Measurements from ENCODE around the gene GRIN2A.
A peak's percentile ranks its signal among the peaks of the same experiment; 100 is the strongest.

Gene GRIN2A

DNA sequence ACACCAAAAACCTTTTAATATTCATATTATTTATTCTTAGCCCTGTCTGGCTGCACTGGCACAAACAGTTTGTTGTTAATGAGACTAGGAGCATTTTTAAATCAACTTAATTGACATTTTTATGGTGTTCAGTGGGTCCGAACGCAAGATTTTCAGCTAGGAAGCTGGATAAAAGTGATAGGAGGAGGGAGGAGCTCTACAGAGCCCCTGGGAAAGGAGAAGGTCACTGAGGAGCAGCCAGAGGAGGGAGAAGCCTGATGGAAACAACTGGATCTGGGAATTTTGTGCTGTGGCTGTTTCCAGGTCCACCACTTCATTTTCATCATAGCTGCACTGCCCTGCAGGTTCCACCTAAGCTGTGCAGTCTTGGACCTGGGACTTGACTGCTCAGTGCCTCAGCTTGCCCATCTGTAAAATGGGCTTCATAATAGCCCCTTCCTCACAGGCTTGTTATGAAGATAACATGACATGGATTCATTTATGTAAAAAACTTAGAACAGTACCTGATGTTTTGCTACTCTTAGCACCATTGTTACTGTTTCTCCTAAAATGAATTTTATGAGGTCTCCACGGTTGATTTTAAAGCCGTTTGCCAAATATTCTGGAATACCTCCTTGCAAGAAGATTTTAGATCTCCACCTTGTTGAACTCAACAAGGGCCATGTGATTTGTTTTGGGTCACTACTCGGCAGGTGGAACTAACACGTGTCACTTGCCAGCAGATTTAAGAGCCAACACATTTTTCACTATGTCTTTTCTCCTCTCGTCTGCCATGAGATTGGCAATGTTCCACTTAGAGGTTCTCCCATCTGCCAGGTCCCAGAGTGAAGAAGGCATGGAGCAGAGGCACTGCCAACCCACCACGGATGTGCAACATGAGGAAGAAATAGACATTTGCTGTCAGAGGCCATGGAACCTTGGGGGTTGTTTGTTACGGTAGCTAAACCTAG is 18.7 kb upstream of the GRIN2A start:
- H4K8ac ChIP-seq (ENCODE audit: low read length), result no peak overlapping the region
- no peak overlapping the region for H2BK120ac ChIP-seq (ENCODE audit: low read depth, low read length)
- H2BK12ac ChIP-seq (ENCODE audit: low read length in 2 of 2), result no peak overlapping the region
- no peaks in the 10 kb centered on the region for H3K9me3 ChIP-seq (ENCODE audit: control insufficient read depth, low read length)
- H3K18ac ChIP-seq (ENCODE audit: low read depth in 1 of 2, low read length in 2 of 2), result no peak overlapping the region
- H3K4me2 ChIP-seq (ENCODE audit: low read length, poor library complexity, severe bottlenecking), result no peak overlapping the region
- H3K27ac ChIP-seq (ENCODE audit: low read length, poor library complexity, severe bottlenecking), result no peak overlapping the region
- no peak for DNase-seq
- H3K4me3 ChIP-seq (ENCODE audit: insufficient read depth in 1 of 2, low read depth in 1 of 2, low read length in 2 of 2), result no peak overlapping the region
- no peak overlapping the region for H3K14ac ChIP-seq (ENCODE audit: low read length in 2 of 2)
- no peak overlapping the region for H2BK5ac ChIP-seq (ENCODE audit: low read depth, low read length, poor library complexity, severe bottlenecking)
- no peak overlapping the region for H3K9ac ChIP-seq (ENCODE audit: low read length)
- peaks cover 0 to 4% of the 10 kb centered on the region in 2 experiments for H3K27me3 ChIP-seq (ENCODE audit: control insufficient read depth in 1 of 2, insufficient read depth in 1 of 2, low read length in 2 of 2)
- H3K4ac ChIP-seq (ENCODE audit: low read depth in 1 of 2, low read length in 2 of 2), result no peak overlapping the region
- no peak overlapping the region for H2BK15ac ChIP-seq (ENCODE audit: low read depth, poor library complexity, severe bottlenecking)
- H3K23ac ChIP-seq (ENCODE audit: low read length in 2 of 2), result no peak overlapping the region
- no peaks in the 10 kb centered on the region for H3K36me3 ChIP-seq (ENCODE audit: control insufficient read depth in 1 of 2, insufficient read depth in 2 of 2, low read depth in 1 of 2, low read length in 2 of 2)
- 74% methylated on average over 9 of the region's 9 CpGs for WGBS
- H3K4me1 ChIP-seq (ENCODE audit: control insufficient read depth, insufficient read depth, low read depth, low read length), result no peaks in the 10 kb centered on the region
- H4K91ac ChIP-seq (ENCODE audit: low read length), result no peak overlapping the region
- H3K79me1 ChIP-seq (replicated peaks; ENCODE audit: low read length, poor library complexity, severe bottlenecking), result no peaks in the 10 kb centered on the region
- no peak overlapping the region for H2AFZ ChIP-seq (ENCODE audit: low read depth, low read length)
- H2AK5ac ChIP-seq (ENCODE audit: low read length, severe bottlenecking), result no peak overlapping the region

DNA sequence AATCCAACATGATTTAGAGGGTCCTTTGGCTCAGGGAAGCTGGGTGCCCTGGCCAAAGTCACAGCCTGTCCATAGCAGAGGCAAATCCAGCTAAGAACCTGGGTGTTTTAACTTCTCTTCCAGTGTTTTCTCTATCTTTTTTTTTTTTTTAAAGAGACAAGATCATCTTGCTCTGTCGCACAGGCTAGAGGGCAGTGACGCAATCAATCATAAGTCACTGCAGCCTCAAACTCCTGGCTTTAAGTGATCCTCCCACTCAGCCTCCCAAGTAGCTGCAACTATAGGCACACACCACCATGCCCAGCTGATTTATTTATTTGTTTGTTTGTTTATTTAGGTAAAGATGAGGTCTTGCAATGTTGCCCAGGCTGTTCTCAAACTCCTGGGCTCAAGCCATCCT is 14.8 kb upstream of the GRIN2A start:
- no peak overlapping the region for H2AK5ac ChIP-seq (ENCODE audit: low read length, severe bottlenecking)
- no peak overlapping the region for H3K14ac ChIP-seq (ENCODE audit: low read length in 2 of 2)
- no peak overlapping the region for H3K4ac ChIP-seq (ENCODE audit: low read depth in 1 of 2, low read length in 2 of 2)
- H3K18ac ChIP-seq (ENCODE audit: low read depth in 1 of 2, low read length in 2 of 2), result no peak overlapping the region
- H3K36me3 ChIP-seq (ENCODE audit: control insufficient read depth in 1 of 2, insufficient read depth in 2 of 2, low read depth in 1 of 2, low read length in 2 of 2), result no peaks in the 10 kb centered on the region
- H4K8ac ChIP-seq (ENCODE audit: low read length), result no peak overlapping the region
- no peak overlapping the region for H3K4me3 ChIP-seq (ENCODE audit: insufficient read depth in 1 of 2, low read depth in 1 of 2, low read length in 2 of 2)
- H3K4me2 ChIP-seq (ENCODE audit: low read length, poor library complexity, severe bottlenecking), result no peak overlapping the region
- no peaks in the 10 kb centered on the region for H3K79me1 ChIP-seq (replicated peaks; ENCODE audit: low read length, poor library complexity, severe bottlenecking)
- H2BK12ac ChIP-seq (ENCODE audit: low read length in 2 of 2), result no peak overlapping the region
- WGBS, result 78% methylated on average over 2 of the region's 2 CpGs
- H3K4me1 ChIP-seq (ENCODE audit: control insufficient read depth, insufficient read depth, low read depth, low read length), result no peaks in the 10 kb centered on the region
- H3K27me3 ChIP-seq (ENCODE audit: control insufficient read depth in 1 of 2, insufficient read depth in 1 of 2, low read length in 2 of 2), result peaks cover 0 to 11% of the 10 kb centered on the region in 2 experiments
- no peak for DNase-seq
- no peak overlapping the region for H2BK15ac ChIP-seq (ENCODE audit: low read depth, poor library complexity, severe bottlenecking)
- no peak overlapping the region for H2BK120ac ChIP-seq (ENCODE audit: low read depth, low read length)
- no peaks in the 10 kb centered on the region for H3K9me3 ChIP-seq (ENCODE audit: control insufficient read depth, low read length)
- no peak overlapping the region for H3K27ac ChIP-seq (ENCODE audit: low read length, poor library complexity, severe bottlenecking)
- no peak overlapping the region for H2BK5ac ChIP-seq (ENCODE audit: low read depth, low read length, poor library complexity, severe bottlenecking)
- no peak overlapping the region for H3K9ac ChIP-seq (ENCODE audit: low read length)
- no peak overlapping the region for H3K23ac ChIP-seq (ENCODE audit: low read length in 2 of 2)
- no peak overlapping the region for H4K91ac ChIP-seq (ENCODE audit: low read length)
- no peak overlapping the region for H2AFZ ChIP-seq (ENCODE audit: low read depth, low read length)

DNA sequence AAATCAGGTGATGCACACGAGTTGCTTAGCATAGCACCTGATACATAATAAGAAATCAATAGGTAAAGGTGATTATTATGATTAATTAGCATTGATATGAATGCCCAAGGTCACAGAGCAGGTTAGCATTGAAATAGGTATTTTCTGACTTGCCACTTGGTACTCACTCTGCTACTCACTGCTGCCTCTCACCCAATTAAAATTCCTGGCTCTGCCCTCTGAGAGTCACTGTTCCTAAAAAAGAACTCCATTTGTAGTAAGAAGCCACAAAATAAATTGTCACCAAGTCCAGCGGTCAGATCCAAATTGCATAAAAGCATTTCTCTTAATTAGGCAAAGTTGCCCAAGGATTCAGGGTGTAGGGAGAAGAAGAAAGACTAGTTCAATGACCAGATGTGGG is 8.9 kb upstream of the GRIN2A start:
- Histone ChIP-seq H3K14ac (ENCODE audit: low read length in 2 of 2) (no peak overlapping the region), H3K79me1 (replicated peaks; ENCODE audit: low read length, poor library complexity, severe bottlenecking) (no peaks in the 10 kb centered on the region), H4K8ac (ENCODE audit: low read length) (no peak overlapping the region), H3K18ac (ENCODE audit: low read depth in 1 of 2, low read length in 2 of 2) (no peak overlapping the region), H3K9ac (ENCODE audit: low read length) (no peak overlapping the region), H2BK12ac (ENCODE audit: low read length in 2 of 2) (no peak overlapping the region), H3K23ac (ENCODE audit: low read length in 2 of 2) (no peak overlapping the region), H2BK120ac (ENCODE audit: low read depth, low read length) (no peak overlapping the region), H3K9me3 (ENCODE audit: control insufficient read depth, low read length) (no peaks in the 10 kb centered on the region), H3K27ac (ENCODE audit: low read length, poor library complexity, severe bottlenecking) (no peak overlapping the region), H3K4me3 (ENCODE audit: insufficient read depth in 1 of 2, low read depth in 1 of 2, low read length in 2 of 2) (no peak overlapping the region), H3K4ac (ENCODE audit: low read depth in 1 of 2, low read length in 2 of 2) (no peak overlapping the region), H2AFZ (ENCODE audit: low read depth, low read length) (no peak overlapping the region), H3K36me3 (ENCODE audit: control insufficient read depth in 1 of 2, insufficient read depth in 2 of 2, low read depth in 1 of 2, low read length in 2 of 2) (no peaks in the 10 kb centered on the region), H2AK5ac (ENCODE audit: low read length, severe bottlenecking) (no peak overlapping the region), H2BK5ac (ENCODE audit: low read depth, low read length, poor library complexity, severe bottlenecking) (no peak overlapping the region), H3K4me2 (ENCODE audit: low read length, poor library complexity, severe bottlenecking) (no peak overlapping the region), H3K4me1 (ENCODE audit: control insufficient read depth, insufficient read depth, low read depth, low read length) (no peaks in the 10 kb centered on the region), H3K27me3 (ENCODE audit: control insufficient read depth in 1 of 2, insufficient read depth in 1 of 2, low read length in 2 of 2) (peaks cover 0 to 8% of the 10 kb centered on the region in 2 experiments), H2BK15ac (ENCODE audit: low read depth, poor library complexity, severe bottlenecking) (no peak overlapping the region), H4K91ac (ENCODE audit: low read length) (no peak overlapping the region)
- WGBS, result 93% methylated on average over 1 of the region's 2 CpGs
- no peak for DNase-seq

DNA sequence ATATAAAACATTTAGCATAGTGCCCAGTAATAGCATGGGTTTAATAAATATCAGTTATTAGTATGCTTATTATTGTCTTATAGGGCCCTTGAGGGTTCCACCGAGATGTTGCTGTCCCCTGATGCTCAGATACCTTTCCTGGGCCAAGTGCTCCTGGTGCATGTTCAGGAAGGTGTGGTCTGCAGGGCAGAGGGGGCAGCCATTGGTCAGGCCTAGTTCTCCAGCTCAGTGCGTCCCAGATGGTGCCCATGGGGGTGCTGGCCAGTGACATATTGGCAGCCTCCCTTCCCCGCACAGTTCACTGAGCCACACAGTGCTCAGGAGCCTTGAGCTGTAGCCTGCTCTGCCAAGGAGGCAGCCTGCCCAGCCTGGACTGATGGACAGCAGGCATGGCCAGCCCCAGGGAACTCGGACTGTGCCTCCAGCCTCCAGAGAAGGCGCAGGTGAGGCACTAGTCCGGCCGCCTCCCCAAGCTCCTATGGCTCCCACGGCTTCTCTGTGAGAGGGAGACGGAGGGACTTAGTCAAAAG is 7.7 kb upstream of the GRIN2A start:
- 69% methylated on average over 9 of the region's 9 CpGs for WGBS
- H3K27me3 ChIP-seq (ENCODE audit: control insufficient read depth in 1 of 2, insufficient read depth in 1 of 2, low read length in 2 of 2), result peaks cover 0 to 2% of the 10 kb centered on the region in 2 experiments
- peak overlapping the region in 1 of 2 experiments; percentile 40 for H3K23ac ChIP-seq (ENCODE audit: low read length in 2 of 2)
- H3K9me3 ChIP-seq (ENCODE audit: control insufficient read depth, low read length), result no peaks in the 10 kb centered on the region
- no peak overlapping the region for H2BK5ac ChIP-seq (ENCODE audit: low read depth, low read length, poor library complexity, severe bottlenecking)
- H4K8ac ChIP-seq (ENCODE audit: low read length), result no peak overlapping the region
- H3K4ac ChIP-seq (ENCODE audit: low read depth in 1 of 2, low read length in 2 of 2), result no peak overlapping the region
- no peak overlapping the region for H2BK12ac ChIP-seq (ENCODE audit: low read length in 2 of 2)
- H3K36me3 ChIP-seq (ENCODE audit: control insufficient read depth in 1 of 2, insufficient read depth in 2 of 2, low read depth in 1 of 2, low read length in 2 of 2), result no peaks in the 10 kb centered on the region
- H3K14ac ChIP-seq (ENCODE audit: low read length in 2 of 2), result no peak overlapping the region
- no peak overlapping the region for H2AK5ac ChIP-seq (ENCODE audit: low read length, severe bottlenecking)
- H3K9ac ChIP-seq (ENCODE audit: low read length), result no peak overlapping the region
- no peak overlapping the region for H3K4me3 ChIP-seq (ENCODE audit: insufficient read depth in 1 of 2, low read depth in 1 of 2, low read length in 2 of 2)
- no peaks in the 10 kb centered on the region for H3K79me1 ChIP-seq (replicated peaks; ENCODE audit: low read length, poor library complexity, severe bottlenecking)
- no peak overlapping the region for H2BK15ac ChIP-seq (ENCODE audit: low read depth, poor library complexity, severe bottlenecking)
- H3K27ac ChIP-seq (ENCODE audit: low read length, poor library complexity, severe bottlenecking), result no peak overlapping the region
- H4K91ac ChIP-seq (ENCODE audit: low read length), result no peak overlapping the region
- H3K18ac ChIP-seq (ENCODE audit: low read depth in 1 of 2, low read length in 2 of 2), result no peak overlapping the region
- no peaks in the 10 kb centered on the region for H3K4me1 ChIP-seq (ENCODE audit: control insufficient read depth, insufficient read depth, low read depth, low read length)
- no peak overlapping the region for H2BK120ac ChIP-seq (ENCODE audit: low read depth, low read length)
- H3K4me2 ChIP-seq (ENCODE audit: low read length, poor library complexity, severe bottlenecking), result no peak overlapping the region
- no peak overlapping the region for H2AFZ ChIP-seq (ENCODE audit: low read depth, low read length)
- DNase-seq, result no peak
